Mucosa of descending colon (tissue), 3 donors: ENCODE measurements around the gene CD68. TPM values are rescaled to one million over a fixed set of nuclear protein-coding genes. Genes with fewer than 3 reads are reported as not detected.

ENCODE experiments used
- ATAC-seq: fragments of 200-7000 bp; cut with Tn5 transposase; one replicate; pipeline ENCODE4 v1.9.1; 2020; ENCODE audit warnings: mild to moderate bottlenecking, moderate library complexity
- DNase-seq, 3 donors: peaks; one replicate each; pipeline ENCODE4 v3.0.0-alpha.2; 2020
- H3K36me3 ChIP-seq: fragments of 200-600 bp; one replicate; pipeline ENCODE4 v1.8.0; 2021; ENCODE audit warnings: low read depth, mild to moderate bottlenecking
- H3K4me1 ChIP-seq: fragments of 200-600 bp; one replicate; pipeline ENCODE4 v1.8.0; 2021; ENCODE audit warnings: low read depth, mild to moderate bottlenecking
- H3K4me3 ChIP-seq: fragments of 200-600 bp; one replicate; pipeline ENCODE4 v1.8.0; 2021; ENCODE audit warnings: mild to moderate bottlenecking
- H3K9me3 ChIP-seq: fragments of 200-600 bp; one replicate; pipeline ENCODE4 v1.8.0; 2021; ENCODE audit warnings: mild to moderate bottlenecking
- intact Hi-C, 2 donors: fragments of 100-400 bp; cut with DNase I in 1 of 2; cut with micrococcal nuclease in 1 of 2; formaldehyde crosslinking; loops; one replicate each; pipeline versions ENCODE4 v1.11.0 to v1.11.1; 2022; cut with DNase I, micrococcal nuclease
- total RNA-seq, 3 donors: library from RNA; stranded (reverse); fragmentation: NEBNext Ultra II Directional in 2 of 3; extraction: Animal tissue kit (Norgen Biotek cat#: 25700) in 2 of 3; gene quantifications; one replicate each; pipeline versions ENCODE4 v1.2.1 to v1.2.4, GENCODE V29; 2021 to 2023
- TF ChIP-seq, protein P1 (sequence below): fragments of 200-600 bp; IDR thresholded peaks from one replicate; pipeline ENCODE4 v1.8.0; 2022; ENCODE audit warnings: antibody characterized with exemption, mild to moderate bottlenecking
- donor health status: DM: no; HTN: no; CAD: no; lungs with moderate emphysema.
- donor health status: DM: no; HTN: no; CAD: no.
- donor health status: DM: no; HTN: yes; CAD: no.

Gene CD68
- total RNA-seq, 3 donors from 2014 or later, result 41.4 to 91.9 (median 50.7) TPM

DNA sequence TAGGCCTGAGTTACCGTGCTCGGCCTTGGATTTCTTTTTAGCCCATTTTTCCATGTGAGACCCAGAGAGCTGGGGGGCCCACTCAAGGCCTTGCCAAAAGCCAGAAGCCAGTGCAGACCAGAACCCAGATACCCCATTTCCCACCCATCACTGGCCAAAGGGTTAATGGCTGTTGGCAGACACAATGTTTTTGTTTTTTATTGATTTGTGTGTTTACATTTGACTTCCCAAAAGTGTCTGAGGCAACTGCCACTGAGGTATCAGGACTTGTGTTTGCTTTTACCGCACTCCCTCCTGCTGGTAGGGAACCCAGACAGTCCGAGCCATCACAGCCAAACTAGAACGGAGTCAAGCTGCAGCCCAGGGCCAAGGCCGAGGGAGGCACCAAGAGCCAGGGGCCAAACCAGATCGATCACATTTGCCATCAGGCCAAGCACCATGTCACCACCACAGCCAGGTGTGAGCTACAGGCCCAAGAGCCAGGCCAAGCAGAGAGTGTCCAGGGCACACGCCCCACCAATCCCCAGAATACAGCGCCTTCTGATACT lies 38.3 kb upstream of the CD68 start:
- DNase-seq, result no peak
- intact Hi-C loops, result no loop called here
- no peak overlapping the region for H3K4me3 ChIP-seq
- TF ChIP-seq, protein P1, sequence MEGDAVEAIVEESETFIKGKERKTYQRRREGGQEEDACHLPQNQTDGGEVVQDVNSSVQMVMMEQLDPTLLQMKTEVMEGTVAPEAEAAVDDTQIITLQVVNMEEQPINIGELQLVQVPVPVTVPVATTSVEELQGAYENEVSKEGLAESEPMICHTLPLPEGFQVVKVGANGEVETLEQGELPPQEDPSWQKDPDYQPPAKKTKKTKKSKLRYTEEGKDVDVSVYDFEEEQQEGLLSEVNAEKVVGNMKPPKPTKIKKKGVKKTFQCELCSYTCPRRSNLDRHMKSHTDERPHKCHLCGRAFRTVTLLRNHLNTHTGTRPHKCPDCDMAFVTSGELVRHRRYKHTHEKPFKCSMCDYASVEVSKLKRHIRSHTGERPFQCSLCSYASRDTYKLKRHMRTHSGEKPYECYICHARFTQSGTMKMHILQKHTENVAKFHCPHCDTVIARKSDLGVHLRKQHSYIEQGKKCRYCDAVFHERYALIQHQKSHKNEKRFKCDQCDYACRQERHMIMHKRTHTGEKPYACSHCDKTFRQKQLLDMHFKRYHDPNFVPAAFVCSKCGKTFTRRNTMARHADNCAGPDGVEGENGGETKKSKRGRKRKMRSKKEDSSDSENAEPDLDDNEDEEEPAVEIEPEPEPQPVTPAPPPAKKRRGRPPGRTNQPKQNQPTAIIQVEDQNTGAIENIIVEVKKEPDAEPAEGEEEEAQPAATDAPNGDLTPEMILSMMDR, result no peak
- H3K36me3 ChIP-seq, result no peaks in the 10 kb centered on the region
- H3K4me1 ChIP-seq, result no peaks in the 10 kb centered on the region
- peaks cover 16% of the 10 kb centered on the region for H3K9me3 ChIP-seq
- ATAC-seq, result no peak

DNA sequence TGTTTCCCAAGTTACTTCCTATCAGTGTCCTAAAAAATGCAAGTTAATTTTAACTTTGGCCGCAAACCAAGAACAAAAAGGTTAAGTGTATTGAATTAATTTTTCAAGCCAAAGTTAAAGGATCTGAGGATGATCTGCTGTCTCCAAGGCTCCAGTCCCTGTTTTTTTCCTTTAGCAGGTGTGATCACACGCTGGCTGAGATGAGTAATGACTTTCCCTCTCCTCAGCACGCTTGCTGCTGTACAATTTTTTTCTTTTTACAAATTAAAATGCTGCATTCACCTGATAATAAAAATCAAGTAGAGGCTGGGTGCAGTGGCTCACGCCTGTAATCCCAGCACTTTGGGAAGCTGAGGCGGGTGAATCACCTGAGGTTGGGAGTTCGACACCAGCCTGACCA lies 34.5 kb upstream of the CD68 start:
- Histone ChIP-seq H3K36me3 (no peaks in the 10 kb centered on the region), H3K4me1 (peaks cover 4% of the 10 kb centered on the region), H3K4me3 (no peak overlapping the region), H3K9me3 (no peaks in the 10 kb centered on the region)
- ATAC-seq (no peak), DNase-seq (no peak)
- intact Hi-C loops, result no loop called here
- TF ChIP-seq, protein P1, result no peak

DNA sequence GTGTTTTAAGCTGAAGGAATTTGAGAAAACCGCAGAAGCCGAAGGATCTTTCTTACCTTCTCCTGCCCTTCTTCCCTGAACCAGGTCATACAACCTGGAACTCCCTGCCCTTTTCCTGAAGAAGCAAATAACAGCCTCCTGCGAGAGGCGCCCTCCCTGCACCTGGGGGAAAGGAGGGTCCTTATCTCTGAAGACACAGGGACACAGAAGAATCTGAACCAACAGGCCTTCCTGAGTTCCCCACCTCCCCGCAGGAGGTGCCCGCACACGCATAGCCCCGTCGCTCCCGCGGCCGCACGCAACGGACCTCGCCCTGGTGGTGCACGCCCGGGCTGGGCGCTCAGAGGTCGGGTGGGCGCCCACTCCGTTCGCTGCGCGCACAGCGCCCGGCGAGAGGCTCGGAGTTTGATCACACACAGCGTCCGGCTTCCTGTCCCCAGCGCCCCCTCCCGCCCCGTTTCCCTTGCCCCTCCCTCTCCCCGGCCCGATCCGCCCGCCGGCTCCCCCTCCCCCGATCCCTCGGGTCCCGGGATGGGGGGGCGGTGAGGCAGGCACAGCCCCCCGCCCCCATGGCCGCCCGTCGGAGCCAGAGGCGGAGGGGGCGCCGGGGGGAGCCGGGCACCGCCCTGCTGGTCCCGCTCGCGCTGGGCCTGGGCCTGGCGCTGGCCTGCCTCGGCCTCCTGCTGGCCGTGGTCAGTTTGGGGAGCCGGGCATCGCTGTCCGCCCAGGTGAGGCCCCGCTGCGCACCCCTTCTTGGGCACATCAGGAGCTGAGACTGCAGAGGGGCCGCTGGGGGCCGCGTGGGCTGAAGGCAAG lies 30.6 kb upstream of the CD68 start, which contains the start of gene TNFSF12:
Gene TNFSF12 (plus strand): TSS at position 474 of the 816 bp plus-strand sequence. CDS start 96 bp downstream, at position 570.
- Histone ChIP-seq H3K36me3 (no peaks in the 10 kb centered on the region), H3K9me3 (no peaks in the 10 kb centered on the region), H3K4me1 (peaks cover 4% of the 10 kb centered on the region), H3K4me3 (peak within 1 kb of the TSS; percentile 29)
- intact Hi-C loops, result no loop called here
- DNase-seq, result peak; percentile 75 to 83 (median 80)
- TF ChIP-seq, protein P1, result no peak
- peak; percentile 81 for ATAC-seq

DNA sequence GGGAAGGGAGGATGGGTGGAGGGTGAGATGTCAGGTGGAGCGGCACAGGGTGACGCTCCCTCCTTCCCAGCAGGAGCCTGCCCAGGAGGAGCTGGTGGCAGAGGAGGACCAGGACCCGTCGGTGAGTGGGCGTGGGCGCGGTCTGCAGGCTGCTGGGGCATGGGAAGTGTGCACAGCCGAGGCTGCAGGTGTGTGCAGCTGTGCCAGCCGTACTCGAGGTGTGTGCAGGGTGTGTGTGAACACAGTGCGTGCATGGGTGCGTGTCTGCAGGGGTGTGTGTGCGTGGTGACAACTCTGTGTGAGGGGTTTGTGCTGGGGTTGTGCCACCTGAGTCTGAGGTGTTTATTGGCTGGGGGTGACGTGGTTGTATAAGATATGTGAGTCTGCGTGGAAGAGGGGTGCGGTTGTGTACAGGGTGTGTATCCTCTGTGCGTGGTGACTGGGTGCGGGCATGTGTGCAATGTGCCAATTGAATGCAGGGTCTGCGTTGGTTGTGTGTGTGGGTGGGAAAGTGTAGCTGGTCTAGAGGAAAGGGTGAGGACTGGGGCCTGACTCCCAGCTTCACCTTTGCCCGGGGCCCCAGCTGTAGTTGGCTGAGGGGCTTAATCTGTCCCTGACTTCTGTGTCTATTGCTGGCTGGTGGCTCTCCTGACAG lies 29.9 kb upstream of the CD68 start:
- ATAC-seq (peak; percentile 78), DNase-seq (peak; percentile 60 to 82 (median 70))
- intact Hi-C loops, result no loop called here
- peaks cover 4% of the 10 kb centered on the region for H3K4me1 ChIP-seq
- TF ChIP-seq, protein P1, result no peak
- no peaks in the 10 kb centered on the region for H3K9me3 ChIP-seq
- H3K4me3 ChIP-seq, result peak overlapping the region; percentile 29
- H3K36me3 ChIP-seq, result no peaks in the 10 kb centered on the region

DNA sequence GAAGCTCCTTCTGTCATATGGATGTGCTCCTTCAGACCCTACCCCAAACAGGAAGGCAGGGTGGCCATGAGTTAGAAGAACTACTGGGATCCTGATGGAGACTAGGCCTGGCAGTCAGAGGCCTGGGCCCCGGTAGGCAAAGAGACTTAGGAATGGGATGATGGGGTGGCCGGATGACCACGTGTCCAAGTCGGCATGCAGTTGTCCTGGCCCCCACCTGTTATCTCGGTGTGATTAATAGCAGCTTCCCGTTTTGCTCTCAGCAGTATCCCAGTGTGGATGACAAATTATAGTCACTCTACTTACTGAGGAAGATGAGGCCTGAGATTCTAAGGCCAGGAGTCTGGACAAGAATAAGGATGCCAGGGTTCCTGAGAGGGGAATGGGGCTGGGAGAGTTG lies 29.1 kb upstream of the CD68 start:
- no peak for DNase-seq
- ATAC-seq, result no peak
- TF ChIP-seq, protein P1, result no peak
- Histone ChIP-seq H3K4me3 (no peak overlapping the region), H3K4me1 (peaks cover 4% of the 10 kb centered on the region), H3K36me3 (no peaks in the 10 kb centered on the region), H3K9me3 (no peaks in the 10 kb centered on the region)
- intact Hi-C loops, result no loop called here
